ENCODE data around the gene NEGR1. TPM values are rescaled to one million over a fixed set of nuclear protein-coding genes. Genes with fewer than 3 reads are reported as not detected.

Gene NEGR1
- total and polyA plus RNA-seq, 9 of the 15 experiments (the other 6 are each of a cell fraction or from before 2014, with no cell fraction given), result not detected

- no peak overlapping the region for H2AFZ ChIP-seq (ENCODE audit: low read depth, low read length)
- H3K4me1 ChIP-seq (replicated peaks in 1 of 2; ENCODE audit: control insufficient read depth in 2 of 2, insufficient read depth in 2 of 2, low read length in 2 of 2), result no peaks in the 10 kb centered on the region
- no peak overlapping the region for H3K9ac ChIP-seq (ENCODE audit: insufficient read depth in 1 of 2, low read depth in 2 of 2, low read length in 2 of 2)
- BruUV-seq (replicated peaks), result no TSS peak
- TF ChIP-seq BCLAF1 (IDR thresholded peaks at IDR 0.05; ENCODE audit: borderline replicate concordance in 1 of 2, control insufficient read depth in 1 of 2, low read depth in 2 of 2, low read length in 1 of 2) (no peak), NFE2 (IDR thresholded peaks at IDR 0.05; ENCODE audit: low read depth) (no peak), MEF2D (tag; conservative IDR thresholded peaks at IDR 0.05; ENCODE audit: low read depth) (no peak), BRD4 (IDR thresholded peaks at IDR 0.05) (no peak), ZNF124 (CRISPR knock-in tag; IDR thresholded peaks at IDR 0.05) (no peak), PTBP1 (IDR thresholded peaks at IDR 0.05; ENCODE audit: low read depth, low read length) (no peak), HDAC6 (IDR thresholded peaks at IDR 0.05; ENCODE audit: low read depth, low read length) (no peak), PRPF4 (IDR thresholded peaks at IDR 0.05; ENCODE audit: insufficient read depth, low read depth, low read length, poor library complexity, severe bottlenecking) (no peak), HDAC3 (IDR thresholded peaks at IDR 0.05; ENCODE audit: borderline replicate concordance, partially characterized antibody) (no peak), ATF4 (CRISPR knock-in tag; IDR thresholded peaks at IDR 0.05) (no peak), SP2 (IDR thresholded peaks at IDR 0.05; ENCODE audit: extremely low read depth, low read depth, low read length, poor library complexity, severe bottlenecking) (no peak)
- H3K4me2 ChIP-seq (ENCODE audit: insufficient read depth, low read length), result no peak overlapping the region
- in situ Hi-C loops (cut with MboI), result no loop called here
- H3K9me3 ChIP-seq (replicated peaks; ENCODE audit: control insufficient read depth, insufficient read depth, low read depth, low read length), result no peaks in the 10 kb centered on the region
- POLR2A ChIA-PET, result no interaction called here
- intact Hi-C loops (cut with micrococcal nuclease), result no loop called here
- no peaks in the 10 kb centered on the region for H3K79me2 ChIP-seq (ENCODE audit: control insufficient read depth, insufficient read depth, low read length)
- ATAC-seq (no peak), DNase-seq (ENCODE audit: extremely low read depth in 1 of 4, low spot score in 3 of 4) (no peak), FAIRE-seq (no peak)
- H3K9me1 ChIP-seq (ENCODE audit: control insufficient read depth, insufficient read depth, low read length), result no peaks in the 10 kb centered on the region
- no peaks in the 10 kb centered on the region for H3K27me3 ChIP-seq (ENCODE audit: control insufficient read depth in 2 of 2, insufficient read depth in 2 of 2, low read length in 2 of 2)
- H3K4me3 ChIP-seq, result no peak overlapping the region
- no peaks in the 10 kb centered on the region for H3K36me3 ChIP-seq (ENCODE audit: control insufficient read depth, insufficient read depth, low read length)
- CTCF ChIA-PET (ENCODE audit: low intra/inter-chr PET ratio), result no interaction called here
- no peaks in the 10 kb centered on the region for H4K20me1 ChIP-seq (replicated peaks; ENCODE audit: control insufficient read depth, insufficient read depth, low read length)
- 0% methylated on average over 2 of the region's 2 CpGs for WGBS (ENCODE audit: insufficient coverage, low coverage, missing lambda C conversion rate)
- H3K27ac ChIP-seq (ENCODE audit: extremely low read depth, low read depth, low read length), result no peak overlapping the region
Observed at GRCh38 chr1:71885171-71885570, 397.2 kb downstream of the NEGR1 start.
